Tibial nerve (tissue), 4 donors: ENCODE data around the gene FAN1.

ENCODE experiments used
- CTCF ChIP-seq, 5 experiments: fragments of 200-600 bp in 3 of 5; fragments of 450-650 bp in 2 of 5; sonication (generic) in 3 of 5; IDR thresholded peaks; one replicate each; pipeline ENCODE4 v1.5.1; 2016 to 2019; ENCODE audit warnings: antibody characterized with exemption in 5 of 5, mild to moderate bottlenecking in 3 of 5, moderate library complexity in 2 of 5
- EP300 ChIP-seq, 2 donors: sonication (generic); formaldehyde crosslinking; IDR thresholded peaks; one replicate each; pipeline ENCODE4 v1.6.1; 2017; ENCODE audit warnings: antibody characterized with exemption in 2 of 2, mild to moderate bottlenecking in 1 of 2
- POLR2A ChIP-seq, 2 donors: fragments of 450-650 bp; IDR thresholded peaks; one replicate each; pipeline ENCODE4 v1.6.1; 2017; ENCODE audit warnings: antibody characterized with exemption in 2 of 2, mild to moderate bottlenecking in 2 of 2, moderate library complexity in 2 of 2

GRCh38 chr15:30917013-30917412, 13.3 kb downstream of the FAN1 start:
- TF ChIP-seq CTCF (IDR thresholded peaks at IDR 0.05), result no peak
- no peak for TF ChIP-seq POLR2A (IDR thresholded peaks at IDR 0.05)
- TF ChIP-seq EP300 (IDR thresholded peaks at IDR 0.05), result no peak
